Fibroblast of the aortic adventitia (primary cell): ENCODE measurements around the gene RACK1. TPM values are rescaled to one million over a fixed set of nuclear protein-coding genes. Genes with fewer than 3 reads are reported as not detected.
A peak's percentile ranks its signal among the peaks of the same experiment; 100 is the strongest.
"Not testable (repeated sequence)": the region's sequence is repeated elsewhere in the genome, so short reads cannot be mapped to it uniquely, and the experiment has no call there.

Experiments used
- DNase-seq: peaks from one replicate; pipeline ENCODE4 v3.0.0-alpha.2; 2010; ENCODE audit warnings: low read depth
- H3K4me3 ChIP-seq: 2 replicates; pipeline ENCODE4 v1.5.1; 2011; ENCODE audit warnings: low read depth, mild to moderate bottlenecking, control low read depth, low read length, moderate library complexity
- CTCF ChIP-seq: IDR thresholded peaks from 2 replicates; pipeline ENCODE4 v1.5.1; 2011; ENCODE audit warnings: mild to moderate bottlenecking, low read length, control low read depth, inconsistent platforms; ENCODE audit not compliant: insufficient read depth
- total RNA-seq: library from RNA; depleted of rRNA; stranded (reverse); fragments of >200 nt; gene quantifications from 2 replicates; pipeline ENCODE4 v1.2.3, GENCODE V29; 2012; ENCODE audit warnings: low replicate concordance

The RACK1 gene
- 2,117 and 4,931 TPM in 2 replicates for total RNA-seq

- peak within 1 kb of the TSS; percentile 94 for H3K4me3 ChIP-seq
- TF ChIP-seq CTCF, result no peak
- peak; percentile 91 for DNase-seq
Observed at GRCh38 chr5:181243564-181244343, at the start of gene RACK1. Gene RACK1 (minus strand): TSS chr5:181243906. CDS start chr5:181243800, 106 bp downstream.

- DNase-seq, H3K4me3 ChIP-seq: not testable (repeated sequence)
Observed at GRCh38 chr5:181287331-181287730, 43.6 kb upstream of the RACK1 start.

GRCh38 chr5:181285962-181286705 is 42.4 kb upstream of the RACK1 start:
- DNase-seq, H3K4me3 ChIP-seq: not testable (repeated sequence)

GRCh38 chr5:181283841-181284755 is 40.4 kb upstream of the RACK1 start:
- not testable (repeated sequence) for H3K4me3 ChIP-seq, DNase-seq

GRCh38 chr5:181283347-181283746 is 39.6 kb upstream of the RACK1 start:
- no peak for DNase-seq
- H3K4me3 ChIP-seq, result no peak overlapping the region
- TF ChIP-seq CTCF, result no peak

- no peak for DNase-seq
- no peak for TF ChIP-seq CTCF
- H3K4me3 ChIP-seq, result no peak overlapping the region
Observed at GRCh38 chr5:181282874-181283273, 39.2 kb upstream of the RACK1 start.

- H3K4me3 ChIP-seq, DNase-seq: not testable (repeated sequence)
Observed at GRCh38 chr5:181282415-181282814, 38.7 kb upstream of the RACK1 start.

- TF ChIP-seq CTCF, result no peak
- H3K4me3 ChIP-seq, result no peak overlapping the region
Observed at GRCh38 chr5:181281984-181282316, 38.2 kb upstream of the RACK1 start.

More at GRCh38 chr5:181281984-181282316, 38.2 kb upstream of the RACK1 start:
- DNase-seq, result no peak
